Hippocampal formation (tissue), 2 donors: ENCODE results near the gene SLC16A2.

Experiments
- DNase-seq, 2 donors: peaks; one replicate each; lab custom pipeline; 2025; lab: John Stamatoyannopoulos, UW

The SLC16A2 gene

GRCh38 chrX:74421036-74421739, at the start of gene SLC16A2:
Gene SLC16A2, plus strand, starts transcription at chrX:74421493. Its CDS starts 145 bp downstream, at chrX:74421638.
- peak; percentile 60 to 65 for DNase-seq

GRCh38 chrX:74372272-74372671, 49.0 kb upstream of the SLC16A2 start:
- no peak for DNase-seq

- DNase-seq = no peak
Observed at GRCh38 chrX:74377282-74377681, 44.0 kb upstream of the SLC16A2 start.

GRCh38 chrX:74382613-74383012, 38.7 kb upstream of the SLC16A2 start:
- peak; percentile 22 to 23 for DNase-seq

- peak; percentile 17 to 21 for DNase-seq
Observed at GRCh38 chrX:74383611-74384010, 37.7 kb upstream of the SLC16A2 start.

- no peak for DNase-seq
Observed at GRCh38 chrX:74389016-74389722, 32.1 kb upstream of the SLC16A2 start.

- no peak for DNase-seq
Observed at GRCh38 chrX:74395556-74395955, 25.7 kb upstream of the SLC16A2 start.

- DNase-seq = no peak
Observed at GRCh38 chrX:74405973-74406489, 15.3 kb upstream of the SLC16A2 start.

- DNase-seq = no peak
Observed at GRCh38 chrX:74408304-74408703, 13.0 kb upstream of the SLC16A2 start.

- DNase-seq = no peak
Observed at GRCh38 chrX:74419864-74420195, 1.5 kb upstream of the SLC16A2 start.

- peak; percentile 5 to 50 for DNase-seq
Observed at GRCh38 chrX:74420196-74421035, 877 bp upstream of the SLC16A2 start.

GRCh38 chrX:74421740-74422352, 553 bp downstream of the SLC16A2 start:
- DNase-seq = peak in 1 of 2 donors; percentile 25

- DNase-seq = peak in 1 of 2 donors; percentile 31
Observed at GRCh38 chrX:74422576-74423288, 1.4 kb downstream of the SLC16A2 start.

GRCh38 chrX:74423289-74423998, 2.2 kb downstream of the SLC16A2 start:
- no peak for DNase-seq

GRCh38 chrX:74426071-74426470, 4.8 kb downstream of the SLC16A2 start:
- DNase-seq = no peak

- DNase-seq = no peak
Observed at GRCh38 chrX:74426615-74427014, 5.3 kb downstream of the SLC16A2 start.

- DNase-seq = no peak
Observed at GRCh38 chrX:74431797-74432196, 10.5 kb downstream of the SLC16A2 start.

- DNase-seq = no peak
Observed at GRCh38 chrX:74434336-74434735, 13.0 kb downstream of the SLC16A2 start.

GRCh38 chrX:74437530-74437929, 16.2 kb downstream of the SLC16A2 start:
- no peak for DNase-seq

GRCh38 chrX:74438764-74439163, 17.5 kb downstream of the SLC16A2 start:
- no peak for DNase-seq

GRCh38 chrX:74445099-74445498, 23.8 kb downstream of the SLC16A2 start:
- DNase-seq = no peak
